ENCODE results near the gene MIF.

The MIF gene

GRCh38 chr22:23882370-23882769, 11.8 kb upstream of the MIF start:
- Histone ChIP-seq H3K9me3 (ENCODE audit: insufficient read depth, low read depth, low read length) (no peaks in the 10 kb centered on the region), H3K4me1 (ENCODE audit: insufficient read depth, low read length, poor library complexity, severe bottlenecking) (no peaks in the 10 kb centered on the region), H3F3A (ENCODE audit: low read depth) (no peaks in the 10 kb centered on the region), H3K79me2 (ENCODE audit: insufficient read depth, low read length) (no peaks in the 10 kb centered on the region), H3K36me3 (ENCODE audit: insufficient read depth, low read length) (no peaks in the 10 kb centered on the region), H4K20me1 (ENCODE audit: insufficient read depth, low read length, poor library complexity, severe bottlenecking) (no peaks in the 10 kb centered on the region), H2AFZ (ENCODE audit: low read length) (no peak overlapping the region), H3K9me2 (replicated peaks; ENCODE audit: low read depth, low read length) (no peaks in the 10 kb centered on the region), H3K4me2 (ENCODE audit: low read depth, low read length, poor library complexity, severe bottlenecking) (no peak overlapping the region), H3K4me3 (ENCODE audit: low read length, poor library complexity, severe bottlenecking) (no peak overlapping the region), H3K9ac (ENCODE audit: low read depth, low read length, poor library complexity, severe bottlenecking) (no peak overlapping the region), H3K27me3 (ENCODE audit: insufficient read depth, low read length, poor library complexity, severe bottlenecking) (no peaks in the 10 kb centered on the region)
- no peak for TF ChIP-seq EZH2phosphoT487 (IDR thresholded peaks at IDR 0.05; ENCODE audit: borderline replicate concordance)
- no peak for TF ChIP-seq CTCF (conservative IDR thresholded peaks at IDR 0.05; ENCODE audit: low read length)

GRCh38 chr22:23883658-23884057, 10.5 kb upstream of the MIF start:
- no peaks in the 10 kb centered on the region for H4K20me1 ChIP-seq (ENCODE audit: insufficient read depth, low read length, poor library complexity, severe bottlenecking)
- no peak overlapping the region for H3K4me3 ChIP-seq (ENCODE audit: low read length, poor library complexity, severe bottlenecking)
- no peaks in the 10 kb centered on the region for H3K36me3 ChIP-seq (ENCODE audit: insufficient read depth, low read length)
- no peaks in the 10 kb centered on the region for H3K9me2 ChIP-seq (replicated peaks; ENCODE audit: low read depth, low read length)
- TF ChIP-seq CTCF (conservative IDR thresholded peaks at IDR 0.05; ENCODE audit: low read length) (no peak), EZH2phosphoT487 (IDR thresholded peaks at IDR 0.05; ENCODE audit: borderline replicate concordance) (no peak)
- H3K27me3 ChIP-seq (ENCODE audit: insufficient read depth, low read length, poor library complexity, severe bottlenecking), result no peaks in the 10 kb centered on the region
- H2AFZ ChIP-seq (ENCODE audit: low read length), result no peak overlapping the region
- no peak overlapping the region for H3K9ac ChIP-seq (ENCODE audit: low read depth, low read length, poor library complexity, severe bottlenecking)
- no peak overlapping the region for H3K4me2 ChIP-seq (ENCODE audit: low read depth, low read length, poor library complexity, severe bottlenecking)
- H3K79me2 ChIP-seq (ENCODE audit: insufficient read depth, low read length), result no peaks in the 10 kb centered on the region
- H3K9me3 ChIP-seq (ENCODE audit: insufficient read depth, low read depth, low read length), result no peaks in the 10 kb centered on the region
- no peaks in the 10 kb centered on the region for H3K4me1 ChIP-seq (ENCODE audit: insufficient read depth, low read length, poor library complexity, severe bottlenecking)
- H3F3A ChIP-seq (ENCODE audit: low read depth), result no peaks in the 10 kb centered on the region

GRCh38 chr22:23884140-23884539, 10.0 kb upstream of the MIF start:
- Histone ChIP-seq H3K4me2 (ENCODE audit: low read depth, low read length, poor library complexity, severe bottlenecking) (no peak overlapping the region), H3K9me2 (replicated peaks; ENCODE audit: low read depth, low read length) (no peaks in the 10 kb centered on the region), H3K36me3 (ENCODE audit: insufficient read depth, low read length) (no peaks in the 10 kb centered on the region), H3K9ac (ENCODE audit: low read depth, low read length, poor library complexity, severe bottlenecking) (no peak overlapping the region), H3K27me3 (ENCODE audit: insufficient read depth, low read length, poor library complexity, severe bottlenecking) (no peaks in the 10 kb centered on the region), H3F3A (ENCODE audit: low read depth) (no peaks in the 10 kb centered on the region), H3K4me1 (ENCODE audit: insufficient read depth, low read length, poor library complexity, severe bottlenecking) (no peaks in the 10 kb centered on the region), H4K20me1 (ENCODE audit: insufficient read depth, low read length, poor library complexity, severe bottlenecking) (no peaks in the 10 kb centered on the region), H3K9me3 (ENCODE audit: insufficient read depth, low read depth, low read length) (no peaks in the 10 kb centered on the region), H3K4me3 (ENCODE audit: low read length, poor library complexity, severe bottlenecking) (no peak overlapping the region), H2AFZ (ENCODE audit: low read length) (no peak overlapping the region), H3K79me2 (ENCODE audit: insufficient read depth, low read length) (no peaks in the 10 kb centered on the region)
- TF ChIP-seq EZH2phosphoT487 (IDR thresholded peaks at IDR 0.05; ENCODE audit: borderline replicate concordance), result no peak
- no peak for TF ChIP-seq CTCF (conservative IDR thresholded peaks at IDR 0.05; ENCODE audit: low read length)
